Naive thymus-derived CD4-positive, alpha-beta T cell (primary cell): Measurements from ENCODE around the gene RUNDC3A. TPM values are rescaled to one million over a fixed set of nuclear protein-coding genes. Genes with fewer than 3 reads are reported as not detected.

Experiments used
- ATAC-seq: fragments of 150-1000 bp; cut with Tn5 transposase; 2 replicates; pipeline ENCODE4 v1.10.0; 2021; ENCODE audit warnings: mild to moderate bottlenecking, moderate library complexity
- CTCF ChIA-PET: fragments of 350-600 bp; sonication (Branson Sonifier 250); formaldehyde crosslinking; loops from one replicate; lab custom pipeline; 2021; ENCODE audit warnings: antibody characterized with exemption; lab: Charles Lee
- POLR2A ChIA-PET: fragments of 350-600 bp; sonication (Branson Sonifier 250); formaldehyde crosslinking; loops from one replicate; lab custom pipeline; 2021; ENCODE audit warnings: antibody characterized with exemption, inconsistent platforms; lab: Charles Lee
- DNase-seq, 9 donors: peaks; one replicate each; pipeline versions ENCODE4 v3.0.0 to v3.0.0-alpha.2; 2020 to 2022; ENCODE audit warnings: mixed read lengths in 1 of 9
- H3K27ac ChIP-seq: one replicate; pipeline ENCODE4 v1.7.0; 2013; ENCODE audit warnings: mild to moderate bottlenecking, low read depth, low read length, moderate library complexity
- H3K27me3 ChIP-seq, 2 donors: one replicate each; pipeline ENCODE4 v1.7.0; 2013; ENCODE audit warnings: low read length in 2 of 2, mild to moderate bottlenecking in 2 of 2, moderate library complexity in 2 of 2; ENCODE audit not compliant: control insufficient read depth in 2 of 2, insufficient read depth in 2 of 2
- H3K36me3 ChIP-seq, 3 experiments: 1 replicate in 2 of 3; 2 replicates in 1 of 3; pipeline ENCODE4 v1.7.0; 2013; ENCODE audit warnings: low read length in 3 of 3, mild to moderate bottlenecking in 3 of 3, moderate library complexity in 1 of 3; ENCODE audit not compliant: insufficient read depth in 3 of 3, control insufficient read depth in 2 of 3
- H3K4me1 ChIP-seq, 2 donors: one replicate each; pipeline ENCODE4 v1.7.0; 2013; ENCODE audit warnings: low read length in 2 of 2, mild to moderate bottlenecking in 2 of 2, moderate library complexity in 1 of 2; ENCODE audit not compliant: control insufficient read depth in 2 of 2, insufficient read depth in 2 of 2
- H3K4me3 ChIP-seq: 2 replicates; pipeline ENCODE4 v1.7.0; 2013; ENCODE audit warnings: mild to moderate bottlenecking, low read length
- H3K9me3 ChIP-seq, 3 experiments: 1 replicate in 2 of 3; 2 replicates in 1 of 3; pipeline ENCODE4 v1.7.0; 2013; ENCODE audit warnings: low read length in 3 of 3; ENCODE audit not compliant: control insufficient read depth in 2 of 3
- H3K27ac Mint-ChIP-seq, 9 donors: one replicate each; pipeline ENCODE4 v1.8.0; 2020 to 2022; ENCODE audit warnings: mixed read lengths in 9 of 9, mild to moderate bottlenecking in 8 of 9, moderate library complexity in 5 of 9, inconsistent platforms in 2 of 9
- H3K27me3 Mint-ChIP-seq, 5 donors: one replicate each; pipeline ENCODE4 v1.8.0; 2021 to 2022; ENCODE audit warnings: mixed read lengths in 5 of 5, mild to moderate bottlenecking in 1 of 5
- H3K36me3 Mint-ChIP-seq, 5 donors: one replicate each; pipeline ENCODE4 v1.8.0; 2020 to 2022; ENCODE audit warnings: mixed read lengths in 5 of 5, mild to moderate bottlenecking in 3 of 5, inconsistent platforms in 1 of 5
- H3K4me1 Mint-ChIP-seq, 7 donors: one replicate each; pipeline ENCODE4 v1.8.0; 2020 to 2022; ENCODE audit warnings: mixed read lengths in 7 of 7, mild to moderate bottlenecking in 3 of 7, inconsistent platforms in 1 of 7
- H3K4me3 Mint-ChIP-seq, 10 donors: one replicate each; pipeline ENCODE4 v1.8.0; 2020 to 2022; ENCODE audit warnings: mild to moderate bottlenecking in 10 of 10, mixed read lengths in 10 of 10, moderate library complexity in 6 of 10, inconsistent platforms in 2 of 10
- H3K9me3 Mint-ChIP-seq, 11 donors: one replicate each; pipeline ENCODE4 v1.8.0; 2020 to 2022; ENCODE audit warnings: mixed read lengths in 11 of 11, mild to moderate bottlenecking in 4 of 11, inconsistent platforms in 1 of 11, moderate library complexity in 1 of 11
- intact Hi-C, 2 donors: fragments of 100-400 bp; cut with micrococcal nuclease; formaldehyde crosslinking; loops; one replicate each; pipeline ENCODE4 v1.15.1; 2023
- polyA plus RNA-seq, 2 donors: library from polyadenylated mRNA; unstranded; fragments of 300-500 nt; fragmentation: Illumina TruSeq; gene quantifications; one replicate each; pipeline ENCODE4 v1.2.3, GENCODE V29; 2021
- total RNA-seq, 6 experiments: library from RNA in 5 of 6; stranded (reverse) in 5 of 6; gene quantifications; 1 replicate in 5 of 6; 2 replicates in 1 of 6; pipeline ENCODE4 v1.2.3 and lab custom pipeline; 2021 to 2026

Gene RUNDC3A
- total and polyA plus RNA-seq, 7 experiments from 2014 or later = 0.08 to 0.22 TPM; not detected in 5

DNA sequence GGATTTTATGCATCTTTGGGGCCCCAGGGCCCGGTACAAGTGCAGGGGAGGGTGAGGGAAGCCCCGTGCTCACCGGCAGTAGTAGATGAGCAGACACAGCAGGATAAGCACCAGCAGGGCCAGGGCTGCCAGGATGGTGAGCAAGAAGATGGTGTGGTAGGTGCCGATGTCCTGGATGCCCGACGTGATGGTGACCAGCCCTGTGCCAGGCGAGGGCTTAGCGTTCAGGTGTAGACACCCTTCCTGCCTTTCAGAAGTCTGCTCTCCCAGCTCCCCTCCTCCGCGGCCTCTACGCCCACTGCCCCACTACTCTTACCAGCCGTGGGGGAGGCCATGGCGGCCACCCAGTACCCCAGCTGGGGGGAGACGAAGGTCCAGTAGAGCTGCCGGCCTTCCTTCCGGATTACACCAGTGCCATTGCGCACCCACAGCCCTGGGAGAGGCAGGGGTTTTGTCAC is 47.3 kb downstream of the RUNDC3A start:
- peaks cover 0 to 20% (median 0%) of the 10 kb centered on the region in 5 donors for H3K27me3 Mint-ChIP-seq
- Histone ChIP-seq H3K27ac (no peak overlapping the region), H3K36me3 (peaks cover 0 to 13% (median 0%) of the 10 kb centered on the region in 3 experiments), H3K27me3 (no peaks in the 10 kb centered on the region), H3K9me3 (no peaks in the 10 kb centered on the region), H3K4me3 (no peak overlapping the region), H3K4me1 (no peaks in the 10 kb centered on the region)
- peaks cover 5 to 12% (median 9%) of the 10 kb centered on the region in 7 donors for H3K4me1 Mint-ChIP-seq
- DNase-seq (no peak), ATAC-seq (no peak)
- ChIA-PET CTCF (interaction anchor here (0.7 to 1.3 kb wide), 2 partner anchors 10 to 153 kb away, joined by 3 to 4 read pairs; no protein-coding TSS in a partner anchor), POLR2A (no interaction called here)
- peaks cover 0 to 4% (median 0%) of the 10 kb centered on the region in 5 donors for H3K36me3 Mint-ChIP-seq
- intact Hi-C loops = loop anchor here in 1 of 2 donors (2.0 kb wide), 1 partner anchor 47 kb away; the partner anchor contains the start of gene RUNDC3A
- peak overlapping the region in 6 of 10 donors; percentile 21 to 74 (median 46) for H3K4me3 Mint-ChIP-seq
- no peak overlapping the region for H3K27ac Mint-ChIP-seq
- H3K9me3 Mint-ChIP-seq = no peaks in the 10 kb centered on the region

DNA sequence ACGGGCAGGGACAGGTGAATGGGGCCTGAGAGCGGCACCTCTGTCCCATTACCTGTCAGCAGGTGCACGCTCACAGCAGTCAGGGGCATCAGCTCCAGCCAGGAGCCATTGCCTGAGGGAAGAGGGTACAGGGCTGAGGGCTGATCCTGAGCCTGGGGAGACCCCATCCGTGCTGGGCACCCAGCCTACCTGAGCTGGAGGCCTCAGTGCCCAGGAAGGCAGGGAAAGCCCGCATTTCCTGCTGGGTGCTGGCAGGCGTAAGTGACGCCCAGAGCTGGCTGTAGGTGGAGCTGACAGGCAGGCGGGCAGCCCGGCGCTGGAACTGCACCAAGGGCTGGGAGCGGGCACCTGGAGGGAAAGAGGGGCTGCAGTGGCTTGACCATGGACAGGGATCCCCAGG is 47.8 kb downstream of the RUNDC3A start:
- Mint-ChIP-seq H3K4me1 (peaks cover 5 to 12% (median 9%) of the 10 kb centered on the region in 7 donors), H3K27ac (no peak overlapping the region), H3K27me3 (peaks cover 0 to 25% (median 0%) of the 10 kb centered on the region in 5 donors), H3K4me3 (peak overlapping the region in 1 of 10 donors; percentile 71), H3K9me3 (no peaks in the 10 kb centered on the region), H3K36me3 (peaks cover 0 to 4% (median 0%) of the 10 kb centered on the region in 5 donors)
- Histone ChIP-seq H3K4me3 (no peak overlapping the region), H3K36me3 (peaks cover 0 to 13% (median 0%) of the 10 kb centered on the region in 3 experiments), H3K27ac (no peak overlapping the region), H3K4me1 (no peaks in the 10 kb centered on the region), H3K27me3 (no peaks in the 10 kb centered on the region), H3K9me3 (no peaks in the 10 kb centered on the region)
- intact Hi-C loops = no loop called here
- ATAC-seq (no peak), DNase-seq (no peak)
- ChIA-PET POLR2A (no interaction called here), CTCF (interaction anchor here (0.8 to 1.4 kb wide), 2 partner anchors 9 to 11 kb away, joined by 3 to 6 read pairs; partner anchors contain the start of gene GRN)

DNA sequence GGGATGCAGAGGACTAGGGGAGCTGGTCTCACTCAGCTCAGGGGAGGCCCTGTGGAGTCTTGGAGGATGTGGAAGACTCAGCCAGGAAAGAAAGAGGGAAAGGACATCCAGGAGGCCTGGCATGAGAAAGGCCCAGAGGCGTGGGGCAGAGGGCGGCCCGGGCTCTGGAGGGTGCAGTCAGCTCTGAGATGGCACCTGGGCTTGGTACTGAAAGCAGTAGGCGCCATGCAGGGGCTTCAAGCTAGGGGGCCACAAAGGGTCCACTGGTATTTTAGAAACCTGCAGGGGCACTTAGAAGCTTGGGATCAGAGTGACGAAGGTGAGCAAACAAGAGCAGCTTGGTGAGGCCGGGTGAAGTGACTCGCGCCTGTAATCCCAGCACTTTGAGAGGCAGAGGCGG is 49.7 kb downstream of the RUNDC3A start:
- H3K27me3 Mint-ChIP-seq = peaks cover 0 to 37% (median 0%) of the 10 kb centered on the region in 5 donors
- peaks cover 0 to under 1% (median 0%) of the 10 kb centered on the region in 5 donors for H3K36me3 Mint-ChIP-seq
- Histone ChIP-seq H3K4me3 (no peak overlapping the region), H3K9me3 (no peaks in the 10 kb centered on the region), H3K27ac (no peak overlapping the region), H3K36me3 (no peaks in the 10 kb centered on the region), H3K27me3 (no peaks in the 10 kb centered on the region), H3K4me1 (no peaks in the 10 kb centered on the region)
- H3K4me3 Mint-ChIP-seq = no peak overlapping the region
- H3K4me1 Mint-ChIP-seq = peaks cover 5 to 9% (median 8%) of the 10 kb centered on the region in 7 donors
- H3K27ac Mint-ChIP-seq = no peak overlapping the region
- H3K9me3 Mint-ChIP-seq = no peaks in the 10 kb centered on the region
- ChIA-PET POLR2A (interaction anchor here (0.6 kb wide), 1 partner anchor 673 kb away, joined by 3 read pairs; no protein-coding TSS in a partner anchor), CTCF (interaction anchor here (1.1 to 1.2 kb wide), 2 partner anchors 9 to 13 kb away, joined by 3 to 4 read pairs; partner anchors contain the start of gene GRN)
- intact Hi-C loops = no loop called here
- DNase-seq (no peak), ATAC-seq (no peak)

DNA sequence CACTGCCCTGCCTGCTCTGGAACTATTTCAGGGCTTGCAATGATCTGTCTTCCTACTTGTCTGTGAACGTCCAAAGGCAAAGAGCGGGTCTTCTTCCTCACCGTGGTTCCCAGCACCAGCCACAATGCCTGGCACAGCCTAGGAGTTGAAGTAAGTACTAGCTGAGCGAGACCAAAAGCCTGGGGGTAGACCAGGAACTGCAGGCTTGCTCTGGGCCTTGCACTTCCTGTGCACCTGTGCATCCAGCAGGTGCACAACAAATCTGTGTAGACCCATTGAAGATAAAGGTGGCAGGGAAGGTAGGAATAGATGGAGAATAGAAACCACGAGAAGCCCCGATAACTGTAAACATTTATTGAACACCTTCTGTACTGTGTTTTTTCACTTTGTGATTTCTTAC is 50.6 kb downstream of the RUNDC3A start:
- intact Hi-C loops = no loop called here
- Histone ChIP-seq H3K9me3 (no peaks in the 10 kb centered on the region), H3K4me1 (no peaks in the 10 kb centered on the region), H3K27ac (no peak overlapping the region), H3K27me3 (no peaks in the 10 kb centered on the region), H3K4me3 (no peak overlapping the region), H3K36me3 (no peaks in the 10 kb centered on the region)
- Mint-ChIP-seq H3K27me3 (peaks cover 0 to 40% (median 0%) of the 10 kb centered on the region in 5 donors), H3K27ac (peak overlapping the region in 3 of 9 donors; percentile 8 to 52 (median 12)), H3K9me3 (no peaks in the 10 kb centered on the region), H3K4me3 (no peak overlapping the region), H3K4me1 (peaks cover 7 to 10% (median 8%) of the 10 kb centered on the region in 7 donors), H3K36me3 (no peaks in the 10 kb centered on the region)
- ChIA-PET CTCF (interaction anchor here (0.5 to 1.2 kb wide), 2 partner anchors 14 to 98 kb away, joined by 3 to 4 read pairs; partner anchors contain the start of gene GRN), POLR2A (no interaction called here)
- DNase-seq (no peak), ATAC-seq (no peak)

DNA sequence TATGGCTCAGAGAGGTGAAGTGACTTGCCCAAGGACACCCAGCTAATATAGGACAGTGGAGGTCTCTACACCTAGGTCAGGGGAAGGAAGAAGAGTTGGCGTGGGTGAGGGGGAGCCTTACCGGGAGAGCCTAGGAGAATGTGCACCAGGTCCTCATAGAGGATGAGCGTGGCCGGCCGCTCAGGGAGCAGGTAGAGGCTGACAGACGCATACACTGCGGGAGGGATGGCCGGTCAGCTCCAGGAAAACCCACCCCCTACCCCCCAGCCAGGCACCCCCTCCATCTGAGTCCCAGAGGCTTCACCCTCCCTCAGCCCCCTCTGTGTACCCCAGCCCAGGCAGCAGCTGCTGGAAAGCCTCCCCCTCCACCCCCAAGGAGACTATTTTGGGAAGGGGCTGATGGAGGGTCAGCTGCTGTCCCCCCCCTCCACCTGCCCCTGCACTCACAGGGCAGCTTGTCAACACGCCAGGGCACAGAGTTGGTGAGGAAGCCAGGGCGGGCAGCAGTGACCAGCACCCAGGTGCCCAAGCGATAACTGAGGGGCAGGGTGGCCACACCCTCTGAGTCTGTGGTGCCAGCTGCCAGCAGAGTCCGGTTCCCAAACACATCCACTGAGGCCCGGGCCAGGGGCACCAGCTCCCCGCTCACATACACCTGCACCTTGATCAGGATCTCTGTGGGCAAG is 51.2 kb downstream of the RUNDC3A start:
- no peaks in the 10 kb centered on the region for H3K9me3 Mint-ChIP-seq
- DNase-seq (no peak), ATAC-seq (no peak)
- no peaks in the 10 kb centered on the region for H3K36me3 ChIP-seq
- no peaks in the 10 kb centered on the region for H3K9me3 ChIP-seq
- ChIA-PET POLR2A (no interaction called here), CTCF (no interaction called here)
- no peak overlapping the region for H3K27ac ChIP-seq
- no peaks in the 10 kb centered on the region for H3K27me3 ChIP-seq
- H3K4me1 Mint-ChIP-seq = peaks cover 7 to 13% (median 8%) of the 10 kb centered on the region in 7 donors
- H3K4me3 ChIP-seq = no peak overlapping the region
- H3K27me3 Mint-ChIP-seq = peaks cover 0 to 44% (median 1%) of the 10 kb centered on the region in 5 donors
- no peaks in the 10 kb centered on the region for H3K36me3 Mint-ChIP-seq
- no peak overlapping the region for H3K4me3 Mint-ChIP-seq
- no peaks in the 10 kb centered on the region for H3K4me1 ChIP-seq
- H3K27ac Mint-ChIP-seq = no peak overlapping the region
- intact Hi-C loops = no loop called here

DNA sequence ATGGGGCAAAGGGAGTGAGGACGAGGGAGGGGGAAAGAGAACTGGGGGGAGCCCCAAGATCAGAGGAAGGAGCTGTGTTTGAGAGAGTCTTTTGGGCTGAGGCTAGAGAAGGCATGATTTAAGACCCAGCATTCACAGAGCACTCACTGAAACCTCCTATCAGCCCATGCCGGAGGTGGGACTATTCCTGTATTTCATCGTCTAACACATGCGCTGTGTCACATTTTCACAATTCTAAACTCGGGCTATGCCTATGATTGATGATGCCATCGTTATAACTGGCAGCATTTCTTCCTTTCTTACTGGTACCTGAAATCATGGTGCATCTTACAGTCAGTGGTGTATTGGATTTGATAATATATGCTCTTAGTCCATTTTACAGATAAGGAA is 51.7 kb downstream of the RUNDC3A start:
- CTCF ChIA-PET = no interaction called here
- H3K9me3 ChIP-seq = no peaks in the 10 kb centered on the region
- no peaks in the 10 kb centered on the region for H3K9me3 Mint-ChIP-seq

More for the DNA sequence above, 51.7 kb downstream of the RUNDC3A start:
- Mint-ChIP-seq H3K4me1 (peaks cover 7 to 13% (median 9%) of the 10 kb centered on the region in 7 donors), H3K36me3 (no peaks in the 10 kb centered on the region), H3K27me3 (peaks cover 0 to 48% (median 7%) of the 10 kb centered on the region in 5 donors), H3K27ac (no peak overlapping the region), H3K4me3 (no peak overlapping the region)
- H3K27ac ChIP-seq = no peak overlapping the region
- intact Hi-C loops = no loop called here
- DNase-seq (no peak), ATAC-seq (no peak)
- H3K4me1 ChIP-seq = no peaks in the 10 kb centered on the region
- POLR2A ChIA-PET = no interaction called here
- no peaks in the 10 kb centered on the region for H3K27me3 ChIP-seq
- H3K36me3 ChIP-seq = no peaks in the 10 kb centered on the region
- H3K4me3 ChIP-seq = no peak overlapping the region
